Ovary (tissue), 9 donors: Measurements from ENCODE around the gene YPEL4. TPM values are rescaled to one million over a fixed set of nuclear protein-coding genes. Genes with fewer than 3 reads are reported as not detected.

Source experiments
- DNase-seq, 5 donors: peaks; one replicate each; pipeline ENCODE4 v3.0.0-alpha.2; 2019 to 2020
- H3K27ac ChIP-seq, 2 donors: fragments of 200-600 bp; one replicate each; pipeline versions ENCODE4 v1.5.1 to v1.8.0; 2019 to 2022
- H3K27me3 ChIP-seq: fragments of 200-600 bp; one replicate; pipeline ENCODE4 v1.8.0; 2022
- H3K36me3 ChIP-seq: fragments of 200-600 bp; sonication (generic); one replicate; pipeline ENCODE4 v1.5.1; 2019
- H3K4me1 ChIP-seq: one replicate; pipeline ENCODE4 v1.8.1; 2013; ENCODE audit warnings: mild to moderate bottlenecking, moderate library complexity; ENCODE audit not compliant: insufficient read depth
- H3K4me3 ChIP-seq: fragments of 200-600 bp; sonication (generic); one replicate; pipeline ENCODE4 v1.5.1; 2017
- H3K9me3 ChIP-seq, 2 donors: fragments of 200-600 bp in 1 of 2; sonication (generic) in 1 of 2; one replicate each; pipeline versions ENCODE4 v1.5.1 to v1.8.1; 2013 to 2019; ENCODE audit warnings: mild to moderate bottlenecking in 1 of 2, moderate library complexity in 1 of 2
- CTCF ChIP-seq, 3 donors: fragments of 450-650 bp in 2 of 3; fragments of 200-600 bp in 1 of 3; IDR thresholded peaks; one replicate each; pipeline versions ENCODE4 v1.5.1 to v1.8.0; 2016 to 2022; ENCODE audit warnings: antibody characterized with exemption in 3 of 3, mild to moderate bottlenecking in 1 of 3
- EP300 ChIP-seq: sonication (generic); formaldehyde crosslinking; IDR thresholded peaks from one replicate; pipeline ENCODE4 v1.6.1; 2017; ENCODE audit warnings: antibody characterized with exemption
- POLR2A ChIP-seq: fragments of 450-650 bp; IDR thresholded peaks from one replicate; pipeline ENCODE4 v1.6.1; 2017; ENCODE audit warnings: antibody characterized with exemption, mild to moderate bottlenecking, moderate library complexity
- whole genome bisulfite sequencing, 3 donors: extraction: QIAGEN DNeasy Blood & Tissue Kit in 1 of 3; methylation state at CpG; one replicate each; pipeline versions ENCODE4 v1.1.5 to v1.1.7; 2013 to 2017; 5-methylcytosine and 5-hydroxymethylcytosine counted together
- intact Hi-C, 4 donors: fragments of 100-400 bp; cut with DNase I; formaldehyde crosslinking; loops; one replicate each; pipeline versions ENCODE4 v1.11.0 to v1.15.1; 2022 to 2023
- polyA plus RNA-seq, 2 donors: library from polyadenylated mRNA; stranded (reverse); fragments of 200-250 nt in 1 of 2; fragments of 350-450 nt in 1 of 2; fragmentation: Illumina TruSeq in 1 of 2; extraction: RNeasy Lipid Tissue Mini Kit (QIAGEN cat#74804) in 1 of 2; gene quantifications; one replicate each; pipeline ENCODE4 v1.2.3, GENCODE V29; 2013 to 2014
- total RNA-seq, 7 donors: library from RNA; depleted of rRNA in 2 of 7; stranded (reverse); fragments of >200 nt in 2 of 7; fragmentation: NEBNext Ultra II Directional in 3 of 7; extraction: Animal tissue kit (Norgen Biotek cat#: 25700) in 3 of 7; gene quantifications; one replicate each; pipeline versions ENCODE4 v1.1.0 to v1.2.4, GENCODE V29; 2016 to 2023
- donor health status: DM: no; HTN: no; CAD: no; lungs with moderate emphysema.
- donor health status: DM: no; HTN: no; CAD: no.
- donor health status: Bipolar disorder and iron deficiency.
- donor health status: DM: yes; HTN: yes; CAD: no.
- donor health status: DM: no; HTN: no; CAD: no.
- donor health status: DM: yes; HTN: yes; CAD: no.

YPEL4 gene
- total and polyA plus RNA-seq, 9 donors = 2.1 to 15.3 (median 6.5) TPM

GRCh38 chr11:57662893-57663292 lies 13.2 kb upstream of the YPEL4 start:
- H3K4me1 ChIP-seq = peaks cover 3% of the 10 kb centered on the region
- no peaks in the 10 kb centered on the region for H3K27me3 ChIP-seq
- H3K36me3 ChIP-seq = no peaks in the 10 kb centered on the region
- no peak overlapping the region for H3K4me3 ChIP-seq
- 68 to 72% (median 70%) methylated on average over 4 of the region's 4 CpGs for WGBS, 3 donors
- no peaks in the 10 kb centered on the region for H3K9me3 ChIP-seq
- intact Hi-C loops = loop anchor here in 1 of 4 donors (10.0 kb wide), 1 partner anchor 1892 kb away; no protein-coding TSS in a partner anchor
- DNase-seq = no peak
- TF ChIP-seq CTCF (IDR thresholded peaks at IDR 0.05) (no peak), EP300 (no peak), POLR2A (no peak)
- H3K27ac ChIP-seq = no peak overlapping the region

- intact Hi-C loops = loop anchor here in 2 of 4 donors (10.0 kb wide), 2 partner anchors 335 to 1895 kb away; partner anchors contain the start of gene TNKS1BP1 (in 1 of the 2)
- H3K27me3 ChIP-seq = no peaks in the 10 kb centered on the region
- no peaks in the 10 kb centered on the region for H3K9me3 ChIP-seq
- no peak overlapping the region for H3K27ac ChIP-seq
- H3K4me1 ChIP-seq = peaks cover 3% of the 10 kb centered on the region
- WGBS, 3 donors = 94 to 95% (median 94%) methylated on average over 14 of the region's 14 CpGs
- no peak overlapping the region for H3K4me3 ChIP-seq
- no peak for TF ChIP-seq POLR2A
- no peak for TF ChIP-seq CTCF (IDR thresholded peaks at IDR 0.05)
- no peak for TF ChIP-seq EP300
- no peaks in the 10 kb centered on the region for H3K36me3 ChIP-seq
- DNase-seq = peak in 1 of 5 donors; percentile 43
Observed at GRCh38 chr11:57659669-57660068, 10.0 kb upstream of the YPEL4 start.

GRCh38 chr11:57658023-57658361 lies 8.3 kb upstream of the YPEL4 start:
- intact Hi-C loops = loop anchor here in 1 of 4 donors (10.0 kb wide), 1 partner anchor 333 kb away; the partner anchor contains the start of gene TNKS1BP1
- Histone ChIP-seq H3K4me3 (peak overlapping the region; percentile 59), H3K27ac (no peak overlapping the region), H3K4me1 (peaks cover 3% of the 10 kb centered on the region), H3K9me3 (no peaks in the 10 kb centered on the region), H3K36me3 (no peaks in the 10 kb centered on the region), H3K27me3 (no peaks in the 10 kb centered on the region)
- no peak for DNase-seq
- TF ChIP-seq POLR2A (no peak), CTCF (IDR thresholded peaks at IDR 0.05) (no peak), EP300 (no peak)
- WGBS, 3 donors = 0 to 1% (median 0%) methylated on average over 8 of the region's 8 CpGs

- Histone ChIP-seq H3K36me3 (no peaks in the 10 kb centered on the region), H3K27me3 (no peaks in the 10 kb centered on the region), H3K4me1 (peaks cover 3% of the 10 kb centered on the region), H3K4me3 (peak within 1 kb of the TSS; percentile 59), H3K9me3 (no peaks in the 10 kb centered on the region), H3K27ac (peak within 1 kb of the TSS; percentile 56 to 84)
- WGBS, 3 donors = 0 to 1% (median 0%) methylated on average over 44 to 45 of the region's 45 CpGs
- peak; percentile 80 for TF ChIP-seq POLR2A
- no peak for TF ChIP-seq EP300
- peak in 1 of 3 donors; percentile 40 for TF ChIP-seq CTCF (IDR thresholded peaks at IDR 0.05)
- intact Hi-C loops = loop anchor here in 1 of 4 donors (10.0 kb wide), 1 partner anchor 333 kb away; the partner anchor contains the start of gene TNKS1BP1
- peak; percentile 99 to 100 (median 99) for DNase-seq
Observed at GRCh38 chr11:57657194-57658022, 7.7 kb upstream of the YPEL4 start, which contains the start of gene CLP1. CLP1 (plus strand) TSS chr11:57657762; CDS start chr11:57659477, 1,715 bp downstream.
